Measurements from ENCODE around the gene SOD2.

Gene SOD2

GRCh38 chr6:159650314-159650713, 42.7 kb downstream of the SOD2 start:
- H3K4me3 ChIP-seq (ENCODE audit: low read length): no peak overlapping the region
- H3K36me3 ChIP-seq (ENCODE audit: control insufficient read depth, low read depth, low read length): no peaks in the 10 kb centered on the region
- no peak overlapping the region for H3K27ac ChIP-seq (ENCODE audit: low read length)
- no peak overlapping the region for H3K9ac ChIP-seq (ENCODE audit: low read length)
- H3K9me3 ChIP-seq (ENCODE audit: control insufficient read depth, low read depth, low read length): no peaks in the 10 kb centered on the region
- no peaks in the 10 kb centered on the region for H3K27me3 ChIP-seq (ENCODE audit: control insufficient read depth, insufficient read depth, low read length)
- H3K4me1 ChIP-seq (ENCODE audit: control insufficient read depth, low read depth, low read length): no peaks in the 10 kb centered on the region

DNA sequence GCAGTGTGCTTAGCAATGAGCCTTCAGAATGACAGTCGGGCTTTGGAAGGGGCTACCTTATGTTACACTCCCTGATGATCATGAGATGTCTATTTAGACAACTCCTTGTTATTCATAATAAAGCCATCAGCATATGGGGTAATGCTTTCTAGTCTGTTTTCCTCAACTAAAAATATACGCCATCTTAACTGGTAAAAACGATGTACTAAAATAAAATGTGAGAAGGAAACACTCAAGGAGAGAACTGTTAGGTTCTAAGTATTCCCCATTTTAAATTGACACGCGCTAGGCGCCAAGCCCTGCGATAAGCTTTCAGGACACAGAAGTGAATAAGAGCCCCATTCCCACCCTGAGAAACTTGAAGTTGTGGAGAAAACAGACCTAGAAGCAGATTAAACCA, 43.6 kb downstream of the SOD2 start:
- Histone ChIP-seq H3K27ac (ENCODE audit: low read length) (no peak overlapping the region), H3K9ac (ENCODE audit: low read length) (no peak overlapping the region), H3K4me3 (ENCODE audit: low read length) (no peak overlapping the region)

DNA sequence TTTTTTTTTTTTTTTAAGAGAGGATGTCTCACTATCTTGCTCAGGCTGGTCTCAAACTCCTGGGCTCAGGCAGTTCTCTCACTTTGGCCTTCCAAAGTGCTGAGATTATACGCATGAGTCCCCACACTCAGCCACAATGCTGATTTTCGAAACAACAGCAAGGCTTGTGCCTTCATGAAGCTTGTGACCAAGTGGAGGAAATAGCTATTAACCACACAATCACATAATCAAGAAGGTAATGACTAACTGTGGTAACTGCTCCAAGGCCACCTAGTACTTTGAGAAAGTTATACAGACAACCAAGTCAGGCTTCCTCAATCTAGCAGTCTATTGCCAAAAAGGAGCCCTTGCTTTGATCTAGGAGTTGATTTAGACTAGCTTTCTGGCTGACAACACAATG, 46.3 kb downstream of the SOD2 start:
- no peak overlapping the region for H3K27ac ChIP-seq (ENCODE audit: low read length)
- no peak overlapping the region for H3K9ac ChIP-seq (ENCODE audit: low read length)
- H3K27me3 ChIP-seq (ENCODE audit: control insufficient read depth, insufficient read depth, low read length): no peaks in the 10 kb centered on the region
- H3K4me1 ChIP-seq (ENCODE audit: control insufficient read depth, low read depth, low read length): peaks cover 4% of the 10 kb centered on the region
- no peaks in the 10 kb centered on the region for H3K9me3 ChIP-seq (ENCODE audit: control insufficient read depth, low read depth, low read length)
- H3K36me3 ChIP-seq (ENCODE audit: control insufficient read depth, low read depth, low read length): no peaks in the 10 kb centered on the region
- no peak overlapping the region for H3K4me3 ChIP-seq (ENCODE audit: low read length)

More for the DNA sequence above, 43.6 kb downstream of the SOD2 start:
- Histone ChIP-seq H3K9me3 (ENCODE audit: control insufficient read depth, low read depth, low read length) (no peaks in the 10 kb centered on the region), H3K4me1 (ENCODE audit: control insufficient read depth, low read depth, low read length) (no peaks in the 10 kb centered on the region), H3K27me3 (ENCODE audit: control insufficient read depth, insufficient read depth, low read length) (no peaks in the 10 kb centered on the region), H3K36me3 (ENCODE audit: control insufficient read depth, low read depth, low read length) (no peaks in the 10 kb centered on the region)

DNA sequence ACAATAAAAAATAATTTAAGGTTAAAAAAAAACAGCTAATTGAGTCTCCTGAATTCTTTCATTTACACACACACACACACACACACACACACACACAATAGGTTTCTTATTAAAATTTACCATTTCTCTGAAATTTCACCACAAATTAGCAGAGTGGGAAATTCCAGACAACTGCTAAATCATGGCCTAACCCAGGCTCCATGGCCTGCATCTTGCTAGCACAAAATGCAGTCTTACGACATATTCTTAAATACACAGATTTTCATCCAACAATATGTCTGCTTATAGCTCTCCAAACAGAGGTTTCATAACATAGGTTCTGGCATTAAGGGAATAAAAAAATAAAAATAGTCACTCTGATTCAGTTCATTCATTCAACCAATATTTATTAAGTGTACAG, 46.9 kb downstream of the SOD2 start:
- Histone ChIP-seq H3K27ac (ENCODE audit: low read length) (no peak overlapping the region), H3K4me1 (ENCODE audit: control insufficient read depth, low read depth, low read length) (peaks cover 10% of the 10 kb centered on the region), H3K9ac (ENCODE audit: low read length) (no peak overlapping the region), H3K4me3 (ENCODE audit: low read length) (no peak overlapping the region), H3K36me3 (ENCODE audit: control insufficient read depth, low read depth, low read length) (no peaks in the 10 kb centered on the region), H3K9me3 (ENCODE audit: control insufficient read depth, low read depth, low read length) (no peaks in the 10 kb centered on the region), H3K27me3 (ENCODE audit: control insufficient read depth, insufficient read depth, low read length) (no peaks in the 10 kb centered on the region)

- Histone ChIP-seq H3K36me3 (ENCODE audit: control insufficient read depth, low read depth, low read length) (no peaks in the 10 kb centered on the region), H3K9me3 (ENCODE audit: control insufficient read depth, low read depth, low read length) (no peaks in the 10 kb centered on the region), H3K27ac (ENCODE audit: low read length) (no peak overlapping the region), H3K27me3 (ENCODE audit: control insufficient read depth, insufficient read depth, low read length) (no peaks in the 10 kb centered on the region), H3K9ac (ENCODE audit: low read length) (no peak overlapping the region), H3K4me1 (ENCODE audit: control insufficient read depth, low read depth, low read length) (peaks cover 11% of the 10 kb centered on the region), H3K4me3 (ENCODE audit: low read length) (no peak overlapping the region)
Observed at GRCh38 chr6:159645640-159646039, 47.4 kb downstream of the SOD2 start.

All from iPS-18a (cell line).